Vagina (tissue), 2 donors: ENCODE data around the gene CBFA2T3. TPM values are rescaled to one million over a fixed set of nuclear protein-coding genes. Genes with fewer than 3 reads are reported as not detected.

Source experiments
- DNase-seq, 2 donors: peaks; one replicate each; pipeline ENCODE4 v3.0.0-alpha.2; 2017; ENCODE audit errors: extremely low spot score in 2 of 2
- H3K27ac ChIP-seq: fragments of 200-600 bp; sonication (generic); one replicate; pipeline ENCODE4 v1.5.1; 2019
- H3K27me3 ChIP-seq: fragments of 200-600 bp; sonication (generic); one replicate; pipeline ENCODE4 v1.5.1; 2019
- H3K36me3 ChIP-seq, 2 donors: fragments of 200-600 bp; sonication (generic); one replicate each; pipeline ENCODE4 v1.5.1; 2017 to 2019
- H3K4me1 ChIP-seq: fragments of 200-600 bp; sonication (generic); one replicate; pipeline ENCODE4 v1.5.1; 2019
- H3K4me3 ChIP-seq, 2 donors: fragments of 200-600 bp; sonication (generic); 1 replicate in 1 of 2; 2 replicates in 1 of 2; pipeline ENCODE4 v1.5.1; 2016 to 2019
- H3K9me3 ChIP-seq: fragments of 200-600 bp; sonication (generic); one replicate; pipeline ENCODE4 v1.5.1; 2019
- CTCF ChIP-seq, 3 experiments: fragments of 450-650 bp in 2 of 3; fragments of 200-600 bp in 1 of 3; sonication (generic) in 1 of 3; IDR thresholded peaks; one replicate each; pipeline ENCODE4 v1.5.1; 2017 to 2019; ENCODE audit warnings: antibody characterized with exemption in 3 of 3, mild to moderate bottlenecking in 2 of 3, moderate library complexity in 2 of 3
- POLR2A ChIP-seq, 2 donors: fragments of 450-650 bp; IDR thresholded peaks; one replicate each; pipeline ENCODE4 v1.6.1; 2017; ENCODE audit warnings: antibody characterized with exemption in 2 of 2, mild to moderate bottlenecking in 2 of 2, moderate library complexity in 2 of 2
- POLR2AphosphoS5 ChIP-seq, 2 donors: sonication (generic); formaldehyde crosslinking; IDR thresholded peaks; one replicate each; pipeline ENCODE4 v1.9.0; 2017; ENCODE audit warnings: antibody characterized with exemption in 2 of 2, mild to moderate bottlenecking in 2 of 2, low read depth in 1 of 2; ENCODE audit not compliant: insufficient read depth in 1 of 2
- intact Hi-C: fragments of 100-400 bp; cut with DNase I; formaldehyde crosslinking; loops from one replicate; pipeline ENCODE4 v1.15.1; 2023
- total RNA-seq: library from RNA; depleted of rRNA; stranded (reverse); fragments of >200 nt; gene quantifications from one replicate; pipeline ENCODE4 v1.2.3, GENCODE V29; 2016

Gene CBFA2T3
- total RNA-seq, 1 donor from 2014 or later = 2.7 TPM

- H3K27ac ChIP-seq = no peak overlapping the region
- DNase-seq = no peak
- intact Hi-C loops = no loop called here
- H3K36me3 ChIP-seq = peaks cover 0 to 22% of the 10 kb centered on the region in 2 donors
- no peak overlapping the region for H3K4me3 ChIP-seq
- no peaks in the 10 kb centered on the region for H3K4me1 ChIP-seq
- TF ChIP-seq POLR2A (IDR thresholded peaks at IDR 0.05) (no peak), POLR2AphosphoS5 (IDR thresholded peaks at IDR 0.05; ENCODE audit: insufficient read depth in 1 of 2, low read depth in 1 of 2) (no peak), CTCF (IDR thresholded peaks at IDR 0.05) (no peak)
- H3K27me3 ChIP-seq = no peaks in the 10 kb centered on the region
- no peaks in the 10 kb centered on the region for H3K9me3 ChIP-seq
These were observed 141.2 kb downstream of the CBFA2T3 start for GRCh38 chr16:88835818-88836217.

GRCh38 chr16:88835383-88835782 lies 141.6 kb downstream of the CBFA2T3 start:
- DNase-seq = no peak
- H3K9me3 ChIP-seq = no peaks in the 10 kb centered on the region
- H3K27ac ChIP-seq = no peak overlapping the region
- H3K36me3 ChIP-seq = peaks cover 0 to 17% of the 10 kb centered on the region in 2 donors
- intact Hi-C loops = no loop called here
- no peaks in the 10 kb centered on the region for H3K4me1 ChIP-seq
- H3K4me3 ChIP-seq = no peak overlapping the region
- no peaks in the 10 kb centered on the region for H3K27me3 ChIP-seq
- TF ChIP-seq POLR2AphosphoS5 (IDR thresholded peaks at IDR 0.05; ENCODE audit: insufficient read depth in 1 of 2, low read depth in 1 of 2) (no peak), CTCF (IDR thresholded peaks at IDR 0.05) (no peak), POLR2A (IDR thresholded peaks at IDR 0.05) (no peak)

DNA sequence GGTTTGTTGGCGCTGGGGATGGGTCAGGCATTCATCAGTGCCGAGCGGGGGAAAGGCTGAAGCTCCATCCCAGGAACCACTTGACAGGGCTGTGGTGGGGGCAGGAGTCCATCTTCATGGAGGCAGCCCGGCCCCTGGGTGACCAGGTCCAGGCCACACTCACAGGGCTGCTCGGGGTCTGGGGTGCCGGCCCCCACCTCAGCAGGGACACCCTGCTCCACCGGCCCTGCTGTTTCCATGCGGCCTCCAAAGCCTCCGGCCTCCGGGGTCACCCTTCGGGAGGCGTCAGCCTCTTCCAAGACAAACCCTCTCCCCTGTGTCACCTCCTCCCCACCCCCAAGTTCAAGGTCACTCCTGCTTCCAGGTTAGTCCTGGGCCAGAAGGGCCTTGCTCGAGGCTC lies 142.3 kb downstream of the CBFA2T3 start:
- H3K27ac ChIP-seq = no peak overlapping the region

DNA sequence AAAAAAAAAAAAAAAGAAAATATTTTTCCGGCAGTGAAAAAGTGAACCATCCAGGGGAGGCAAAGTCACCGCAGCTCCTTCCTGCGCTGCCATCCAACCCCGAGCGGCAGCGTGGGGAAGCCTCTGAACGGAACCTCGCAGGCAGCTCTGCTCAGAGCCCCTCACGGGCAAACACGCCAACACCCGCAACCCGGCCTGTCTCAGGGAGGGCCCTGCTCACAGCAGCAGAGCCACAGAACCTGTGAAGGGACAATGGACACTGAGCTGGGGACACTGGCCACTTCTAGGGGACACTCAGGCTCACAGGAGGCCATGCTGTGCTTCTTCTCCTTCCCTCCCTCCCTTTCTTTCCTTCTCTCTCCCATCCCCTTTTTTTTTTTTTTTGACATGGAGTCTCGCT lies 143.9 kb downstream of the CBFA2T3 start:
- Histone ChIP-seq H3K4me1 (no peaks in the 10 kb centered on the region), H3K27ac (no peak overlapping the region), H3K27me3 (no peaks in the 10 kb centered on the region), H3K36me3 (peaks cover 0 to 2% of the 10 kb centered on the region in 2 donors), H3K9me3 (no peaks in the 10 kb centered on the region), H3K4me3 (no peak overlapping the region)
- no peak for DNase-seq
- intact Hi-C loops = no loop called here
- no peak for TF ChIP-seq POLR2A (IDR thresholded peaks at IDR 0.05)
- no peak for TF ChIP-seq POLR2AphosphoS5 (IDR thresholded peaks at IDR 0.05; ENCODE audit: insufficient read depth in 1 of 2, low read depth in 1 of 2)
- TF ChIP-seq CTCF (IDR thresholded peaks at IDR 0.05) = no peak

More for the DNA sequence above, 142.3 kb downstream of the CBFA2T3 start:
- TF ChIP-seq POLR2A (IDR thresholded peaks at IDR 0.05) (no peak), CTCF (IDR thresholded peaks at IDR 0.05) (no peak), POLR2AphosphoS5 (IDR thresholded peaks at IDR 0.05; ENCODE audit: insufficient read depth in 1 of 2, low read depth in 1 of 2) (no peak)
- Histone ChIP-seq H3K4me1 (no peaks in the 10 kb centered on the region), H3K36me3 (peaks cover 0 to 11% of the 10 kb centered on the region in 2 donors), H3K27me3 (no peaks in the 10 kb centered on the region), H3K4me3 (no peak overlapping the region), H3K9me3 (no peaks in the 10 kb centered on the region)
- no peak for DNase-seq
- intact Hi-C loops = no loop called here

GRCh38 chr16:88831838-88832237 lies 145.2 kb downstream of the CBFA2T3 start:
- DNase-seq = no peak
- peaks cover 0 to 9% of the 10 kb centered on the region in 2 donors for H3K36me3 ChIP-seq
- intact Hi-C loops = no loop called here
- H3K9me3 ChIP-seq = no peaks in the 10 kb centered on the region
- H3K27me3 ChIP-seq = no peaks in the 10 kb centered on the region
- TF ChIP-seq CTCF (IDR thresholded peaks at IDR 0.05) = no peak
- no peak for TF ChIP-seq POLR2AphosphoS5 (IDR thresholded peaks at IDR 0.05; ENCODE audit: insufficient read depth in 1 of 2, low read depth in 1 of 2)
- no peak for TF ChIP-seq POLR2A (IDR thresholded peaks at IDR 0.05)
- H3K4me1 ChIP-seq = peaks cover 3% of the 10 kb centered on the region
- H3K27ac ChIP-seq = no peak overlapping the region
- H3K4me3 ChIP-seq = no peak overlapping the region
